ENCODE measurements around the gene DNAJC15. TPM values are rescaled to one million over a fixed set of nuclear protein-coding genes. Genes with fewer than 3 reads are reported as not detected.
A peak's percentile ranks its signal among the peaks of the same experiment; 100 is the strongest.
"Not testable (repeated sequence)": the region's sequence is repeated elsewhere in the genome, so short reads cannot be mapped to it uniquely, and the experiment has no call there.

The DNAJC15 gene
- total RNA-seq, 2 donors from 2014 or later, result 4.9 to 5.2 TPM

GRCh38 chr13:43061496-43062280, 38.3 kb downstream of the DNAJC15 start:
- Histone ChIP-seq H3K4me3 (no peak overlapping the region), H3K27ac (no peak overlapping the region), H3K4me1 (peaks cover 8% of the 10 kb centered on the region), H3K9me3 (no peaks in the 10 kb centered on the region), H3K27me3 (no peaks in the 10 kb centered on the region), H3K36me3 (replicated peaks in 1 of 2; ENCODE audit: insufficient read depth in 1 of 2, low read depth in 2 of 2) (no peaks in the 10 kb centered on the region)
- WGBS, 2 donors, result 85 to 91% methylated on average over 5 of the region's 5 CpGs
- intact Hi-C loops (cut with DNase I), result no loop called here
- no peak for DNase-seq
- ATAC-seq, result no peak
- no peak for TF ChIP-seq POLR2A (IDR thresholded peaks at IDR 0.05)
- TF ChIP-seq CTCF (IDR thresholded peaks at IDR 0.05), result no peak

- Histone ChIP-seq H3K36me3 (replicated peaks in 1 of 2; ENCODE audit: insufficient read depth in 1 of 2, low read depth in 2 of 2) (peaks cover 0 to 2% of the 10 kb centered on the region in 2 donors), H3K27me3 (no peaks in the 10 kb centered on the region), H3K9me3 (no peaks in the 10 kb centered on the region), H3K4me1 (peaks cover 16% of the 10 kb centered on the region), H3K4me3 (no peak overlapping the region), H3K27ac (no peak overlapping the region)
- intact Hi-C loops (cut with DNase I), result no loop called here
- no peak for ATAC-seq
- 91 to 100% methylated on average over 1 of the region's 1 CpG for WGBS, 2 donors
- TF ChIP-seq POLR2A (IDR thresholded peaks at IDR 0.05), result no peak
- TF ChIP-seq CTCF (IDR thresholded peaks at IDR 0.05), result no peak
- DNase-seq, result no peak
Measured at GRCh38 chr13:43071824-43072223, 48.4 kb downstream of the DNAJC15 start.

GRCh38 chr13:43072394-43072793, 49.0 kb downstream of the DNAJC15 start:
- TF ChIP-seq CTCF (IDR thresholded peaks at IDR 0.05) (no peak), POLR2A (IDR thresholded peaks at IDR 0.05) (no peak)
- Histone ChIP-seq H3K4me1 (peaks cover 22% of the 10 kb centered on the region), H3K9me3 (no peaks in the 10 kb centered on the region), H3K27ac (no peak overlapping the region), H3K4me3 (no peak overlapping the region), H3K27me3 (no peaks in the 10 kb centered on the region), H3K36me3 (replicated peaks in 1 of 2; ENCODE audit: insufficient read depth in 1 of 2, low read depth in 2 of 2) (no peaks in the 10 kb centered on the region)
- no peak for ATAC-seq
- 82 to 90% methylated on average over 5 of the region's 5 CpGs for WGBS, 2 donors
- DNase-seq, result peak in 2 of 4 donors; percentile 30 to 36
- intact Hi-C loops (cut with DNase I), result no loop called here

GRCh38 chr13:43074824-43075510, 51.6 kb downstream of the DNAJC15 start:
- intact Hi-C loops (cut with DNase I), result no loop called here
- 40 to 47% methylated on average over 3 of the region's 3 CpGs for WGBS, 2 donors
- ATAC-seq, result peak; percentile 38
- Histone ChIP-seq H3K27ac (peak overlapping the region in 3 of 4 donors; percentile 21 to 61 (median 58)), H3K36me3 (replicated peaks in 1 of 2; ENCODE audit: insufficient read depth in 1 of 2, low read depth in 2 of 2) (no peaks in the 10 kb centered on the region), H3K9me3 (no peaks in the 10 kb centered on the region), H3K4me1 (peaks cover 25% of the 10 kb centered on the region), H3K4me3 (no peak overlapping the region), H3K27me3 (no peaks in the 10 kb centered on the region)
- no peak for DNase-seq
- no peak for TF ChIP-seq CTCF (IDR thresholded peaks at IDR 0.05)
- TF ChIP-seq POLR2A (IDR thresholded peaks at IDR 0.05), result no peak

GRCh38 chr13:43075511-43075902, 52.1 kb downstream of the DNAJC15 start:
- intact Hi-C loops (cut with DNase I); H3K9me3 ChIP-seq; ATAC-seq; H3K4me3 ChIP-seq; H3K27me3 ChIP-seq; DNase-seq; H3K36me3 ChIP-seq (replicated peaks in 1 of 2; ENCODE audit: insufficient read depth in 1 of 2, low read depth in 2 of 2): not testable (repeated sequence)
- 71 to 77% methylated on average over 3 of the region's 3 CpGs for WGBS, 2 donors
- Histone ChIP-seq H3K4me1 (peaks cover 25% of the 10 kb centered on the region), H3K27ac (peak overlapping the region in 2 of 4 donors; percentile 58 to 61)

Data from body of pancreas (tissue), 4 donors.